Fibroblast of gingiva (primary cell): Measurements from ENCODE around the gene DIAPH3.

Experiments
- DNase-seq: peaks from one replicate; pipeline ENCODE4 v3.0.0-alpha.2; 2011; ENCODE audit warnings: low read depth

The DIAPH3 gene

GRCh38 chr13:59623206-59623915 is 540.4 kb downstream of the DIAPH3 start:
- DNase-seq = no peak

- DNase-seq = no peak
Observed at GRCh38 chr13:59621773-59622172, 542.0 kb downstream of the DIAPH3 start.
